ENCODE results near the gene RESF1.
A peak's percentile ranks its signal among the peaks of the same experiment; 100 is the strongest.
"Not testable (repeated sequence)": the region's sequence is repeated elsewhere in the genome, so short reads cannot be mapped to it uniquely, and the experiment has no call there.

RESF1 gene, protein sequence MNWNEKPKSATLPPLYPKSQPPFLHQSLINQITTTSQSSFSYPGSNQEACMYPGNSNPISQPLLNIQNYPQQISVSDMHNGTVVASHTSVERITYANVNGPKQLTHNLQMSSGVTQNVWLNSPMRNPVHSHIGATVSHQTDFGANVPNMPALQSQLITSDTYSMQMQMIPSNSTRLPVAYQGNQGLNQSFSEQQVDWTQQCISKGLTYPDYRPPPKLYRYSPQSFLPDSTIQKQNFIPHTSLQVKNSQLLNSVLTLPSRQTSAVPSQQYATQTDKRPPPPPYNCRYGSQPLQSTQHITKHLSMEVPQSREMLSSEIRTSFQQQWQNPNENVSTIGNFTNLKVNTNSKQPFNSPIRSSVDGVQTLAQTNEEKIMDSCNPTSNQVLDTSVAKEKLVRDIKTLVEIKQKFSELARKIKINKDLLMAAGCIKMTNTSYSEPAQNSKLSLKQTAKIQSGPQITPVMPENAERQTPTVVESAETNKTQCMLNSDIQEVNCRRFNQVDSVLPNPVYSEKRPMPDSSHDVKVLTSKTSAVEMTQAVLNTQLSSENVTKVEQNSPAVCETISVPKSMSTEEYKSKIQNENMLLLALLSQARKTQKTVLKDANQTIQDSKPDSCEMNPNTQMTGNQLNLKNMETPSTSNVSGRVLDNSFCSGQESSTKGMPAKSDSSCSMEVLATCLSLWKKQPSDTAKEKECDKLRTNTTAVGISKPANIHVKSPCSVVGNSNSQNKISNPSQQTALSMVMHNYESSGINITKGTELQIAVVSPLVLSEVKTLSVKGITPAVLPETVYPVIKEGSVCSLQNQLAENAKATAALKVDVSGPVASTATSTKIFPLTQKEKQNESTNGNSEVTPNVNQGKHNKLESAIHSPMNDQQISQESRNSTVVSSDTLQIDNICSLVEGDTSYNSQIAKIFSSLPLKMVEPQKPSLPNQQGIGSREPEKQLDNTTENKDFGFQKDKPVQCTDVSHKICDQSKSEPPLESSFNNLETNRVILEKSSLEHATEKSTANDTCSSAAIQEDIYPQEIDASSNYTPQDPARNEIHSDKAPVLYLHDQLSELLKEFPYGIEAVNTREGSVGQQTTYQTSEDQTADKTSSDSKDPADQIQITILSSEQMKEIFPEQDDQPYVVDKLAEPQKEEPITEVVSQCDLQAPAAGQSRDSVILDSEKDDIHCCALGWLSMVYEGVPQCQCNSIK (N-terminal part only)

DNA sequence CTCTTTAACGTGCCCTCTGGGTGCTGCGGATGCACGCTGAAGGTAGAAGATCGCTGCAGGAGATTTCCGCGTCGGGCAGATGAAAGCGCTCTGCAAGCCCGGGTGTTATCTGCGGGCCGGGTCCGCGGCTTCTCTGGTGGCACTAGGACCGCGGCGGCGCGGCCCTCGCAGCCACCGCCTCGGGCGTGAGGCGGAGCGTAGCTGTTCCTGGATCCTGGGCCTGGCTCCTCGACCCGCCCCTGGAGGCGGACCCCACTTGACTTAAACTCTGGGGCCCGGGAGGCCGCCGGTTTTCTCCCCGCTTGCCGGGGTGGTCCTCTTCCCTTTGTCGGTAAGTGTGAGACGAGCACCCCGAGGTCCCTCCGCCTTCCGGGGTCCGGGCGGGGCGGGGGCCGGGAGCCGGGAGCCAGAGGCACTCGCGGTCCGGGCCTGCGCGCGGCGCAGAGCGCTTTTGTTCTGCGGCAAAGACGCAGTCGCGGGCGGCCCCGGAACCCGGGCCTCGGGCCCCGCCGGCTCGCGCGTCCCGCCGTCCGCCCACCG lies at the start of gene RESF1:
Gene RESF1 (plus strand): TSS at position 255 of the 540 bp plus-strand sequence. CDS start 21,541 bp downstream, outside the sequence.
- Mint-ChIP-seq H3K36me3 (peaks cover 22% of the 10 kb centered on the region), H3K4me1 (peaks cover 77% of the 10 kb centered on the region), H3K9me3 (no peaks in the 10 kb centered on the region)

DNA sequence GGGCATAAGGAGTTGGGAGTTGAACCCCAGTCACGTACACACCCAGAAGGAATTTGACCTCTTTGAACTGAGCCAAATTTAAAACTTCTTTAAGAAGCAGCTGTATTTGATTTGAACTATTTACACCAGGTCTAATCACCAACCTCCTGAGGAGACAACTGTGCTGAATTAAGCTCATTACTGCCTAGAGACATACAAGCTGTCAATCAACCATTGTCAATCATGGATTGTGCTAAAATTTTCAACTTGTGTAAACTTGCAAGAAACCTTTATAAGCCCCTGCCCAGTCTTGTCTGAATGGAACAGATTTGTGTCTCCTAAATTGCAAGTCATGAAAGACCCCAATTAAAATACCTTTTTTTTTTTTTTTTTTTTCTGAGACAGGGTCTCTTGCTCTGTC lies 44.3 kb upstream of the RESF1 start:
- Mint-ChIP-seq H3K36me3 (peaks cover 12% of the 10 kb centered on the region), H3K27ac (no peak overlapping the region), H3K4me1 (peaks cover 3% of the 10 kb centered on the region), H3K27me3 (no peaks in the 10 kb centered on the region), H3K4me3 (no peak overlapping the region), H3K9me3 (no peaks in the 10 kb centered on the region)

More for the DNA sequence above, at the start of gene RESF1:
- Mint-ChIP-seq H3K27ac (peak within 1 kb of the TSS; percentile 99), H3K4me3 (peak within 1 kb of the TSS; percentile 98), H3K27me3 (no peaks in the 10 kb centered on the region)

DNA sequence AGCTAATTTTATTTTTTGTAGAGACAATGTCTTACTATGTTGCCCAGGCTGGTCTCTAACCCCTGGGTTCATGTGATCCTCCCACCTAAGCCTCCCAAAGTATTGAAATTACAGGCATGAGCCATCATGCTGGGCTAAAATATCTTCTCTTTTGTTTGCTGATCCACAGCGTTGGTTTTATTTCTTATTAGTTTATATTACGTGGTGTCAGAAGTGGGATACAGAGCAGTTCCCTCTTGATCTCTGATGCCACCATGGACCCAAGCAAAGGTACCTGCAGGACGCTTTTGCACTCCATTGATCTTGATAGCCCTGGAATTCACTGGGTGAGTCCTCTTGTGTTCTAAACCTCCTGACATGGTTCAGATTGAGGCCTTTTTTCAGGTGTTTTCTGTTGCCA lies 43.8 kb upstream of the RESF1 start:
- Mint-ChIP-seq H3K9me3 (no peaks in the 10 kb centered on the region), H3K4me3 (peak overlapping the region; percentile 23), H3K4me1 (peaks cover 3% of the 10 kb centered on the region), H3K27me3 (no peaks in the 10 kb centered on the region), H3K36me3 (peaks cover 12% of the 10 kb centered on the region), H3K27ac (no peak overlapping the region)

DNA sequence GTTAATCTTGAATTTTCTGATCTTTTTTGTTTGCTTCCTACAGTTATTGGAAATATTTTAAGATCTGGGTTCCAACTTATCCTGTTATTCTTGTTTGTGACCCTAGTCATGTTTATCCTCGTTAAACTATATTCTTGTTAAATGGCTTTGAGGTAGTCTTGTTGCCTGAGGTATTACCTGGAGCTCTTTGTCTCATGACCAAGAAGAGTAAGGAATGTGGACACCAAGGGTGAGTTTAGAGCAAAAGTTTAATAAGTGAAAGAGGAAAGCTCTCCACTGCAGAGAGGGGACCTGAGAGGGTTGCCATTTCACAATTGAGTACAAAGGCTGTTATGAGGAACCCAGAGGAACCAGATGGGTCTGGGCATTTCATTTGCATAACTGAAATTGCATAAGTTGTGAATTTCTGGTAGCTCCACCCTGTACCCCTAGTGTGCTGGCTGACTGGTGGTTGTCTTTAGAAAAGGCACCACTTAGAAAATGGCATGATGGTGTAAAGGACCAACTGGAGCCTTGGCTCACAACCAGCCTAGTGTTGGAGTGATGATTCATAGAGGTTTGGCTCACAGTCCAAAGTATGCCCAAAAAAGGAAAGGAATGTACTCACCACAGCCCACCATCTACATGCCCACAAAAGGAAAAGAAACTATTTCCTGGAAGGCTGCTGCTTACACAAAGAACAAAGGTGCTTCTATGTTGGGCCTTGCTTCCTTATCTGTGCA lies 36.7 kb upstream of the RESF1 start:
- Mint-ChIP-seq H3K36me3 (peaks cover 18% of the 10 kb centered on the region), H3K27ac (peak overlapping the region; percentile 62), H3K9me3 (peaks cover 9% of the 10 kb centered on the region), H3K4me1 (peaks cover 21% of the 10 kb centered on the region), H3K4me3 (no peak overlapping the region), H3K27me3 (no peaks in the 10 kb centered on the region)

DNA sequence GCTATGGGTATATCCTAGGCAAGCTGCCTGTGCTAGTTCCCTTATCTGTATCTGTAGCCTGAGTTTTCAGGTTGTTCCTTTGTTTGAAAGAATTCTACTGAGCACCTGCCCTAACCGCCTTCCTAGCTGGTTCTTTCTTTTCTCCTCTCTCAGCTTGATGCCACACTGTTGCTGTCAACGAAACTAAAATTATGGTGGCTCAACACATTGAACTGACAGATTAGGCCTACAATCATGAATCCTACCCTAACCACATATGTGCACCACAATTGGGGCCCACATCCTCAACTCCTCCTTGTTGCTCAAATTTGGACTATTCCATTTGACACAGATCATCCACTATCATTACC lies 36.2 kb upstream of the RESF1 start:
- H3K9me3 Mint-ChIP-seq, result peaks cover 9% of the 10 kb centered on the region
- no peaks in the 10 kb centered on the region for H3K27me3 Mint-ChIP-seq
- H3K4me1 Mint-ChIP-seq, result peaks cover 26% of the 10 kb centered on the region
- H3K36me3 Mint-ChIP-seq, result peaks cover 18% of the 10 kb centered on the region
- peak overlapping the region; percentile 53 for H3K27ac Mint-ChIP-seq
- no peak overlapping the region for H3K4me3 Mint-ChIP-seq

DNA sequence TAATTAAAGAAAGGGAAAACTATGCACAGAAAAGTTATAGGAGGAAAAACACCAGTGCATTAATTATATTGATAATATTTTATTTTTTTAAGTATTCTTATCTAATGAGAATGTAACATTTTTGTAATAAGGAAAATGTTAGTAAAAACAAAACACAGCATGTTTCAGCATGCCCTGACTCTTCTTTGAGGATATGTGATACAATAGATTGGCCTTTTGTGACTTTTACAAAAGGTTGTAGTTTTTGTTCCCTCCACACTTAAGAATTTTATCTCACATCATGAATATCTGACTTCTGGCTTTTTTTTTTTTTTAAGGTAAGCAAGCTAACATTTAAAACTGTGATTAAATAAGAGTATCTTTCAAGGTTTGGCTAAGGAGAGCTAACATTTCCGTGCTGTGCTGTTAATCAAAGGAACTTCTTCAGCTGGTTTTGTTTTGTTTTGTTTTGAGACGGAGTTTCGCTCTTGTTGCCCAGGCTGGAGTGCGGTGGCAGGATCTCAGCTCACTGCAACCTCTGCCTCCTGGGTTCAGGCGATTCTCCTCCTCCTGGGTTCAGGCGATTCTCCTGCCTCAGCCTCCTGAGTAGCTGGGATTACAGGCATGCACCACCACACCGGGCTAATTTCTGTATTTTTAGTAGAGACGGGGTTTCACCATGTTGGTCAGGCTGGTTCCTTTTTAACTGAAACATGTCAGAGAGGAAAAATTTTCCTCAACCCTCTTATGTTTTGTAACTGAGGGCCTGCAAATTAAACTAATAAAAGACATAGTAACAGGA lies 30.8 kb upstream of the RESF1 start:
- peak overlapping the region; percentile 97 for H3K27ac Mint-ChIP-seq
- H3K9me3 Mint-ChIP-seq, result peaks cover 7% of the 10 kb centered on the region
- peak overlapping the region; percentile 80 for H3K4me3 Mint-ChIP-seq
- no peaks in the 10 kb centered on the region for H3K27me3 Mint-ChIP-seq
- peaks cover 9% of the 10 kb centered on the region for H3K36me3 Mint-ChIP-seq
- H3K4me1 Mint-ChIP-seq, result peaks cover 58% of the 10 kb centered on the region

DNA sequence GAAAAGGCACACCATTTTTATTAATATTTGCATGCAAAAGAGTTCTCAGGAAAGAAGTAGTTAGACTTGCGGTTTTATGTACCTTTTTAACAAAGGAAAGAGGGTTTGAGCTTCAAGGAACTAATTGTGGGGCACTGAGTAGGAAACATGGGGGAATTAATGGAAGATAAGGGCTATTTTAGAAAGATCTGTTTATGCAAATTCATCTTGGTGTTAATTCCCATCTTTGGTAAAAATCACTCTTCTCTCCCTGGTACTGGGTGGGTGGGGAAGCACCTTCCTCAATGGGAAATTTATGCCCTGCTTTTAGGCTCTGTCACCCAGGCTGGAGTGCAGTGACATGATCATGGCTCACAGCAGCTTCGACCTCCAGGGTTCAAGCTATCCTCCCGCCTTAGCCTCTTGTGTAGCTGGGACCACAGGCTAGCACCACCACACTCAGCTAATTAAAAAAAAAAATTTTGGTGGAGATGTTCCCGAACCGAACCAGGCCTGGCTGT lies 30.1 kb upstream of the RESF1 start:
- Mint-ChIP-seq H3K36me3 (peaks cover 10% of the 10 kb centered on the region), H3K27me3 (no peaks in the 10 kb centered on the region), H3K27ac (peak overlapping the region; percentile 97), H3K4me3 (peak overlapping the region; percentile 80), H3K4me1 (peaks cover 62% of the 10 kb centered on the region), H3K9me3 (peaks cover 6% of the 10 kb centered on the region)

DNA sequence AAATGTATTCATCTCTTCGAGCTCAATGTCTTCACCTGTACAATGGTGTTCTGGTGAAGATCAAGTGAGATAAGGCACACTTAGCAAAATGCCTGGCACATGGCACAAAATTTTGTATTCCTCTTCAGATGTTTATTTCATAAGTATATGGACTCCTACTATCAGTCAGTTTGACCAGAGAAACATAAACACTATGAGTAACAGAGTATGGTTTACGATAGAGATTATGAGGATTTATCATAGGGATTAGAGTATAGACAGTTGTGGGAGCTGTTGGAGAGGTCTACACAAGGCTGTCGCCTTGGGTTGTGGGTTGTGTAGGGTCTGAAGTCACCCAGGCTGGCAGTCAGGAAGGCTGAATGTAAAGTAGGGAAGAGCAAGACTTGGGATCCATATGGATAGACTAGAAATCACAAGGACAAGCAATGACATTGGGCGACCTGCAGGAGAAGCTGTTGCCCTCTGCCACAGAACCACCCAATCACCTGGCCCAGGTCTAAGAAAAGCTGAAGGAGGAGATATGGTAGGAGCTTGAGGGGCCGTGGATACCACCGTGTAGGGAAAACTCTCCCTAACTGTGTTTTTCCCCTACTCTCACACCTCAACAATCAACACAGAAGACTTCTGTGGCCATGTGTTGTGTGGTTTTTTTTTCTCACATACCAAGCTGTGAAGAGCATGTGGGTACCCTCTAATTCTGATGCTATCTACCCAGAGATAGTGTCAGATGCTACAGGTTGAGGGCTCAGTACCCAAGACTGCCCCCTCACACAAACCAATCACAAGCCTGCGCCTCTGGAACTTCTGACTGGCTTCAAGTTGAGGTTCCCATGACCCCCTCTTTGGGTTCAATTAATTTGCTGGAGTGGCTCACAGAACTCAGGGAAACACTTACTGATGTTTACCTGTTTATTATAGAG lies 27.2 kb upstream of the RESF1 start:
- H3K27ac Mint-ChIP-seq, result no peak overlapping the region
- H3K4me1 Mint-ChIP-seq, result peaks cover 63% of the 10 kb centered on the region
- H3K27me3 Mint-ChIP-seq, result no peaks in the 10 kb centered on the region
- H3K9me3 Mint-ChIP-seq, result peaks cover 6% of the 10 kb centered on the region
- H3K36me3 Mint-ChIP-seq, result peaks cover 8% of the 10 kb centered on the region
- peak overlapping the region; percentile 6 for H3K4me3 Mint-ChIP-seq

DNA sequence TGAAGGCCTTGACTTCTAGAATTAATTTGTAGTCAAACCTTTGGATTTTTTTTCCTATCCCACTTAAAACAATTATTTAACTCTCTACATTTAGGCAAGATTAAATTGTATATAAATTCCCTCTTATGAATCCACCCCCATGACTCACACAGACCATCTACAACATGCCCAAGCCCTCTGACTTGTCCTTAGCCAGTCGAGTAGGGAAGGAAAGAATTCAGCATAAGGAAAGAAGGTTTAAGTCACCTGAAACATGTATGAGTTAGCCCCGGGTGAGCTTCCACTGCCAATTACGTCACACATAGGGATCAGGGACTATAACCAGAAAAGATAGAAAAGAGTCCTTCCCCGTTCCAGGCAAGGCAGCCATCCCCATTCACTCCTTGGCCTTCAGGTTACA lies 14.9 kb upstream of the RESF1 start:
- Mint-ChIP-seq H3K4me3 (no peak overlapping the region), H3K27ac (no peak overlapping the region), H3K36me3 (peaks cover 17% of the 10 kb centered on the region), H3K4me1 (no peaks in the 10 kb centered on the region), H3K27me3 (no peaks in the 10 kb centered on the region), H3K9me3 (peaks cover 12% of the 10 kb centered on the region)

DNA sequence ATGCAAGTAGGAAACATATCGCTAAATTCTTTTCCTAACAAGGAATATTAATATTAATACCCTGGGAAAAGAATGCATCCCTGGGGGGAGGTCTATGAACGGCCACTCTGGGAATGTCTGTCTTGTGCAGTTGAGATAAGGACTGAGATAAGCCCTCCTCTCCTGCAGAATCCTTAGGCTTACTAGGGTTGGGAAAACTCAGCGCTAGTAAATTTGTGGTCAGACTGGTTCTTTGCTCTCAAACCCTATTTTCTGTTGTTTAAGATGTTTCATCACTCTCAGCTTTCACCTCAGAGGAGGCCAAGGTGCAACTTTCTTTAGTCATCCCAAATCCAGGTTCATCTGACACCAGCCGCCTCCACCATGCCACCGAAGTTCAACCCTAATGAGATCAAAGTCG lies 11.2 kb upstream of the RESF1 start:
- no peak overlapping the region for H3K4me3 Mint-ChIP-seq
- peak overlapping the region; percentile 51 for H3K27ac Mint-ChIP-seq
- H3K27me3 Mint-ChIP-seq, result no peaks in the 10 kb centered on the region
- peaks cover 12% of the 10 kb centered on the region for H3K9me3 Mint-ChIP-seq
- H3K36me3 Mint-ChIP-seq, result peaks cover 23% of the 10 kb centered on the region
- peaks cover 14% of the 10 kb centered on the region for H3K4me1 Mint-ChIP-seq

DNA sequence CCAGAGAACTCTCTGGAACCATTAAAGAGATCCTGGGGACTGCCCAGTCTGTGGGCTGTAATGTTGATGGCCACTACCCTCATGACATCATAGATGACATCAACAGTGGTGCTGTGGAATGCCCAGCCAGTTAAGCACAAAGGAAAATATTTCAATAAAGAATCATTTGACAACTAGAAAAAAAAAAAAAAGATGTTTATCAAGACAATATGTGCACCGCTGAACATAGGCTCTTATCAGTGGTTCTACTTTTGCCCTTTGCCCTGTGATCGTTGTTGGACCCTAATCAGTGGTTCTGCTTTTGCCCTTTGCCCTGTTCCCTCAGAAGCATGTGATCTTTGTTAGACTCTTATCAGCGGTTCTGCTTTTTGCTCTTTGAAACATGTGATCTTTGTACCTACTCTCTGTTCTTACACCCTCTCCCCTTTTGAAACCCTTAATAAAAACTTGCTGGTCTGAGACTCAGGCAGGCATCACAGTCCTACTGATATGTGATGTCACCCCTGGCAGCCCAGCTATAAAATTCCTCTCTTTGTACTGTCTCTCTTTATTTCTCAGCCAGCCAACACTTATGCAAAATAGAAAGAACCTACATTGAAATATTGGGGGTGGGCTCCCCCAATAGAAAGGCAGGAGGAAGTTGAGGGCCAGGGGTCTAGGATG lies 10.4 kb upstream of the RESF1 start:
- peaks cover 12% of the 10 kb centered on the region for H3K9me3 Mint-ChIP-seq
- peaks cover 23% of the 10 kb centered on the region for H3K4me1 Mint-ChIP-seq
- not testable (repeated sequence) for H3K27me3 Mint-ChIP-seq, H3K27ac Mint-ChIP-seq, H3K4me3 Mint-ChIP-seq
- peaks cover 21% of the 10 kb centered on the region for H3K36me3 Mint-ChIP-seq

DNA sequence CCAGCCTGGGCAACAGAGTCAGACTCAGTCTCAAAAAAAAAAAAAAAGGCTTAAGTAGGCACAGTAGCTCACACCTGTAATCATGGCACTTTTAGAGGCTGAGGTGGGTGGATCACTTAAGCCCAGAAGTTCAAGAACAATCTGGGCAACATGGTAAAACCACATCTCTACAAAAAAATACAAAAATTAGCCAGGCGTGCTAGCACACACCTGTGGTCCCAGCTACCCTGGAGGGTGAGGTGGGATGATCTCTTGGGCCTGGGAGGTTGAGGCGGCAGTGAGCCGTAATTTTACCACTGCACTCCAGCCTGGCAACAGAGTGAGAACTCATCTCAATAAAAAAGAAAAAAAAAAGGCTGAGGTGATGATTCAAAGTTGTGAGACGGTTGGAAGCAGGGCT lies 9.1 kb upstream of the RESF1 start:
- H3K27ac Mint-ChIP-seq, result peak overlapping the region; percentile 81
- peaks cover 35% of the 10 kb centered on the region for H3K4me1 Mint-ChIP-seq
- H3K9me3 Mint-ChIP-seq, result peaks cover 5% of the 10 kb centered on the region
- peaks cover 15% of the 10 kb centered on the region for H3K36me3 Mint-ChIP-seq
- no peak overlapping the region for H3K4me3 Mint-ChIP-seq
- H3K27me3 Mint-ChIP-seq, result no peaks in the 10 kb centered on the region

DNA sequence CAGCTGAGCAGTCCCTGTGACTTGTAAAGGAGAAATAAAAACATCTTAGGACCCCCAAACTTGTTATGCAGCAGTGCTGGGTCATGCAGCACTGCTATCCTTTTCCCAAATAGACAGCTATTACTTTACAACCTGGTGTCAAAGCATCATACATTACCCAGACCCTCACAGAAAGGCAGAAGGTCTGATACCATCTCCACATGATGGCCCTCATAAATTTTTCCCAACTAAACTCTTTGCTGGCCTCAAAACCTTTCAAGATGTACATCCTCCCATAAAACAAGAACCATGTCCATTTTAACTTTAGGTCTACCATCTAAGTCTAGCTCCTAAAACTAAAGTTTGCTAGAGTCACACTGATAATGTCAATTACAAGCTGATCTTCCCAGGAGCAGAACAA lies 8.7 kb upstream of the RESF1 start:
- Mint-ChIP-seq H3K9me3 (peaks cover 5% of the 10 kb centered on the region), H3K4me3 (no peak overlapping the region), H3K27me3 (no peaks in the 10 kb centered on the region), H3K36me3 (peaks cover 15% of the 10 kb centered on the region), H3K4me1 (peaks cover 39% of the 10 kb centered on the region), H3K27ac (peak overlapping the region; percentile 81)
